ENCODE measurements around the gene LIPC.

- TF ChIP-seq CTCF (IDR thresholded peaks at IDR 0.05 in 8 of 11, conservative IDR thresholded peaks at IDR 0.05 in 3 of 11) = no peak
- no peak for TF ChIP-seq POLR2A (IDR thresholded peaks at IDR 0.05)
These were observed 109.8 kb downstream of the LIPC start for GRCh38 chr15:58541410-58542087.

All from spleen (tissue), 7 donors.